HG03108 (cell line): ENCODE results near the gene TESK1.

Experiments used
- ATAC-seq: cut with Tn5 transposase; IDR thresholded peaks from one replicate; pipeline ENCODE4 v1.9.1; 2021; ENCODE audit warnings: moderate library complexity; ENCODE audit not compliant: unreplicated experiment

Gene TESK1, protein sequence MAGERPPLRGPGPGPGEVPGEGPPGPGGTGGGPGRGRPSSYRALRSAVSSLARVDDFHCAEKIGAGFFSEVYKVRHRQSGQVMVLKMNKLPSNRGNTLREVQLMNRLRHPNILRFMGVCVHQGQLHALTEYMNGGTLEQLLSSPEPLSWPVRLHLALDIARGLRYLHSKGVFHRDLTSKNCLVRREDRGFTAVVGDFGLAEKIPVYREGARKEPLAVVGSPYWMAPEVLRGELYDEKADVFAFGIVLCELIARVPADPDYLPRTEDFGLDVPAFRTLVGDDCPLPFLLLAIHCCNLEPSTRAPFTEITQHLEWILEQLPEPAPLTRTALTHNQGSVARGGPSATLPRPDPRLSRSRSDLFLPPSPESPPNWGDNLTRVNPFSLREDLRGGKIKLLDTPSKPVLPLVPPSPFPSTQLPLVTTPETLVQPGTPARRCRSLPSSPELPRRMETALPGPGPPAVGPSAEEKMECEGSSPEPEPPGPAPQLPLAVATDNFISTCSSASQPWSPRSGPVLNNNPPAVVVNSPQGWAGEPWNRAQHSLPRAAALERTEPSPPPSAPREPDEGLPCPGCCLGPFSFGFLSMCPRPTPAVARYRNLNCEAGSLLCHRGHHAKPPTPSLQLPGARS

DNA sequence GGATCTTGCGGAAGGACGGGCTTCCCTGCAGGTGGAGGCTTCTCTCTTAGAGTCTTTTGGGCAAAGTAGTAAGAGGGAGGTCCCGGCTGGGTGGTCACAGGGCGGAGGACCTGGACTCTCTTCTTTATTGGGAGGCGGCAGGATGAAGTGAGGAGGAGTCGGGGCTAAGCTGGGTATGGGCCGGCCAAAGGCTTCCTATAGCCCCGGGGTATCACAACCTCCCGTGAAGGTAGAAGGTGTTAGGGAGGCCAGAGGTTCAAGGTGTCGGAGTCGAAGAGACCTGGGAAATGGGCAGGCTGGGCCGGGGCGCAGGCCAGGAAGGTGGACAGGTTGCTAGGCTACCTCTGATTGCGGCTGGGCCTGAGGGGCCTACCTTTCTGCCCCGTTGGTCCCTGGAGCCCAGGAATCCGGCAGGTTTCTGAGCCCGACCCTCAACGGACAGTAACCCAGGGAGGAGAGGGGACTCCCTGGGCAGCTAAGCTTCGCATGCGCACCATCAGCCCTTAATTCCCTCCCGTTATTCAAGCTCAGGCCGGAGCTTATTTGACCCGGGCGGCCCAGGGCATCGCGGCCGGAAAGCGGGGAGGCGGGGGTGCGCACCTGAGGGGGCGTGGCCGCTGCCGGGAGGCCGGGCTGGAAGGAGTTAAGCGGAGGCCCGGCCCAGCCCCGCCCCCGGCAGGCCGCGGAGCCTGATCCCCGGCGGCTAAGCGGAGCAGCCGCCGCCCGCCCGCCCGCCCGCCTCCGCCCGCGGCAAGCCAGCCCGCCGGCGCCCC, at the start of gene TESK1:
Gene TESK1 (plus strand): TSS at position 685 of the 773 bp plus-strand sequence. CDS start 358 bp downstream, outside the sequence.
- ATAC-seq, result peak; percentile 36

DNA sequence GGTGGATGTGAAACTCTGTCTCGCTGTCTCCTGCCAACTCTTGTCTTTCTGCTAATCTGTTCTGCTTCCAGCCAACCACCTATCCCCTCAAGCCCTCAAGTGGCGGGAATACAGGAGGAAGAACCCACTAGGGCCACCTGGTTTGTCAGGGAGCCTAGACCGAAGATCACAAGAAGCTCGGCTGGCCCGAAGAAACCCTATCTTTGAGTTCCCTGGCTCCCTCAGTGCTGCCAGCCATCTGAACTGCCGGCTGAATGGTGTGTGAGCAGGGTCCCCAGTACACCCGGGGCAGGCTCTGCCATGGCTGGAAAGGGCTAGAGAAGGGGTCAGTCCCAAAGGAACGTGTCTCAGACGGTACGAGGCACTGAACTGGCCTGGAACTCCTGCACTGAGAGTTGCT, 49.2 kb upstream of the TESK1 start:
- no peak for ATAC-seq

DNA sequence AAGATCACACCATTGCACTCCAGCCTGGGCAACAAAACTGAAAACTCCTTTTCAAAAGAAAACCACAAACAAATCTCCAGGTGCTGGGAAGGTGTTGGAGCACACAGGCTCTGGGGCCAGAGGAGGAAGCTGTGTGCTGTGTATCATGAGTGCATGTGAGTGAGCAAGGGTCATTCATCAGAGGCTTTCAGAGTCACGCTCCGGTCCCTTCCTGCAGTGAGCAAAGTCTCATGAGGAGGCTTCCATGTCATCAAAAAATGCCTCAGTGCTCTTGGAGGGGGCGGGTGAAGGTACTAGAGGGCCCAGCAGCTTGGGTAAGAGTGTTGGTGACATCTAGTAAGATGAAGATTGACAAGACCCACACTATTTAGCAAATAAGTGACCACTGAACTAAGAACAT, 48.3 kb upstream of the TESK1 start:
- no peak for ATAC-seq

DNA sequence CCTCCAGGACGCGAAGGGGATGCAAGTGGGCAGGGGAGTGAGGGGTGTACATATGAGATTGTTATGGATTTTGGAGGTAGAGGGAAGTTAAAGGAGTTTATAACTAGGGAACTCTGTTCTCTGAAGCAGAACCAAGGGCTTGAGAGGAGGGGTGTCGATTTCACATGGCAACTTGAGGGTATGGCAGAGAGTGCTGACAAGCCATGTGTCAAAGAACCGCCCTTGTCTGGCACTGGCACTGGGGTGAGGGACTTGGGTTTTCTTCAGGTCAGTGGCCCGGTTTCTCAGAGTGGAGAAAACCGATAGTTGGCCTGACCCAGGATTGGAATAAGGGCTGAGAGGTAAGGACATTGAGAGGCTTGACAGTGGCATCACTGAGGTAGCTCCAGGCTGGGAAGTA, 47.7 kb upstream of the TESK1 start:
- no peak for ATAC-seq

DNA sequence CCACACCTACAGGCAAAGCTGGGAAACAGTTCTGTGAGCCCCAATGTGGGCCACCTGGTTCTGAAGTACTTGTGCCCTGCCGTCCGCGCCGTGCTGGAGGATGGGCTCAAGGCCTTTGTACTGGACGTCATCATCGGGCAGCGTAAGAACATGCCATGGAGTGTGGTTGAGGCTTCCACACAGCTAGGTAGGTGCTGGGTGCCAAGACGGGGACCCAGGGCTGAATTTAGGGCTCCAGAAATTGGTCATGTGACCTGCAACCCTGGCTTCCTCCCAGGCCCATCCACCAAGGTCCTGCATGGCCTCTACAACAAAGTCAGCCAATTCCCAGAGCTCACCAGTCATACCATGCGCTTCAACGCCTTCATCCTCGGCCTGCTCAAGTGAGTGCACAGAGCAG, 46.9 kb upstream of the TESK1 start:
- ATAC-seq, result no peak

DNA sequence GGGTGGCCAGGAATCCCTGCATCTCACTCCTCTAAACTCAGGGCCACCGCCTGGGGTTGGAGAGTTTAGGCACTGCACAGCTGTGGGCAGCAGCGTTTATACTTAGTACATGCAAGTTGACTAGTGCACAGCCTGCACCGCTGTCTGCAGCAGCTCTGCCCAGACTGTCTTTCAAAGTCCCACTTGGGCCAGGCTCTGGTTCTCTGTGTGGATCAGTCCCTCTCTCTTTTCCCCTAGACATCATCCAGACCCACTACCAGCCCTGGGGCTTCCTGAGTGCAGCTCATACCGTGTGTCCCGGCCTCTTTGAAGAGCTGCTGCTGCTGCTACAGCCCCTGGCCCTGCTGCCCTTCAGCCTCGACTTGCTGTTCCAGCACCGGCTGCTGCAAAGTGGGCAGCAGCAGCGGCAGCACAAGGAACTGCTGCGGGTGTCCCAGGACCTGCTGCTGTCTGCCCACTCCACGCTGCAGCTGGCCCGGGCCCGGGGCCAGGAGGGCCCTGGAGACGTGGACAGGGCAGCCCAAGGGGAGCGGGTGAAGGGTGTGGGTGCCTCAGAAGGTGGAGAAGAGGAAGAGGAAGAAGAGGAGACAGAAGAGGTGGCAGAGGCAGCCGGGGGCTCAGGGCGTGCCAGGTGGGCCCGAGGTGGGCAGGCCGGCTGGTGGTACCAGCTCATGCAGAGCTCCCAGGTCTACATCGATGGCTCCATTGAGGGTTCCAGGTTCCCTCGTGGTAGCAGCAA, 45.1 kb upstream of the TESK1 start:
- no peak for ATAC-seq

DNA sequence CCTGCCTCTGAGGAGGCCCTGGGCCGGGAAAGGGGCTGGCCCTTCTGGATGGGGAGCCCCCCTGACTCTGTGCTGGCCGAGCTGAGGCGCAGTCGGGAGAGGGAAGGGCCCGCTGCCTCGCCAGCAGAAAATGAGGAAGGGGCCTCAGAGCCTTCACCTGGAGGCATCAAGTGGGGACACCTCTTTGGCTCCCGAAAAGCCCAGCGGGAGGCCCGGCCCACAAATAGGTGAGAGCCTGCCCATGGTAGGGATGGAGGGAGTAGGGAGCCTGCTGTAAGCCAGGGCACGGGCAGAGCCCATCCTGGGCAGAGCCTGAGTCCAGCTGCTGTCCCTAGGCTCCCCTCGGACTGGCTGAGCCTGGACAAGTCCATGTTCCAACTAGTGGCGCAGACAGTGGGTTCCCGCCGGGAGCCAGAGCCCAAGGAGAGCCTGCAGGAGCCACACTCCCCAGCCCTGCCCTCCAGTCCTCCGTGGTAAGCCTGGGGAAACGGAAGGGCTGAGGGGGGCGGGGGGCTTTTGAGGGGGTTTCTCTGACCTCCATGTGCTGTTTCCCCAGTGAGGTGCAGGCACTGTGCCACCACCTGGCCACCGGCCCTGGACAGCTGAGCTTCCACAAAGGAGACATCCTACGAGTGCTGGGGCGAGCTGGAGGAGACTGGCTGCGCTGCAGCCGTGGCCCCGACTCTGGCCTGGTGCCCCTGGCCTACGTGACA, 44.3 kb upstream of the TESK1 start:
- ATAC-seq, result no peak

DNA sequence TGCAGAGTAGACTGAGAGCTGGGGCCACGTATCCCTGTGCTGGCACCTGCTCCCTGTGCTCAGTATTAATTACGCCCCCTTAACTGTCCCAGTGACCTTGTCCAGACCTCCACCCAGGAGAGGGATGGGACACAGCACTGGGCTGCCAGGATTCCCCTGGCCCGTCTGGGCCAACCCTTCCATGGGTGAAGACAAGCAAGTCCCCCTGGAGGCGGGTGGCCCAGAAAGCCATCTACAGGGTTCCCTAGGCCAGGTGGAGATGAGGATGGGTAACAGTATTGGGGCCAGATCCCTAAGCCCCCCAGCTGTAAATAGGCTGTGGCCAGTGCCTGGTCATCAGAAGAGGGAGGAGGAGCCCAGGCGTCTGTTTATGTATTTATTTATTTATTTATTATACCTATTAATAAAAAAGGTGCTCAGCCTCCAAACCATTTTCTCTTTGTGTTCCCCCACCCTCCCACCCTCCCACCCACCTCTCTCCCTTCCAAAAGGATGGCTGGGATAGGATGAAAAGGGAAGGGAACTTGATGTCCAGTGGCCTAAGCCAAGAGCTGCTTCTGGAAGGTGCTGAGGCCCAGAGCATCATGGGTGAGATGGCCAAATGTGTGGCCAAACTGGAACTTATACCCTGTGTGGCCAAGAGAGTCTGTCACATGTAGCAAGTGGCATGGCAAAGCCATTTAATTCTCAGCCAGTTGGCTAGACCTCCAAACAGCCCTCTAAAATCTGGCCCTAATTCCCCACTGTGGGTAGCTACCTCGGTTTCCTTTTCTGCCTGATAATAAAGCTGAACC, 43.4 kb upstream of the TESK1 start:
- no peak for ATAC-seq

DNA sequence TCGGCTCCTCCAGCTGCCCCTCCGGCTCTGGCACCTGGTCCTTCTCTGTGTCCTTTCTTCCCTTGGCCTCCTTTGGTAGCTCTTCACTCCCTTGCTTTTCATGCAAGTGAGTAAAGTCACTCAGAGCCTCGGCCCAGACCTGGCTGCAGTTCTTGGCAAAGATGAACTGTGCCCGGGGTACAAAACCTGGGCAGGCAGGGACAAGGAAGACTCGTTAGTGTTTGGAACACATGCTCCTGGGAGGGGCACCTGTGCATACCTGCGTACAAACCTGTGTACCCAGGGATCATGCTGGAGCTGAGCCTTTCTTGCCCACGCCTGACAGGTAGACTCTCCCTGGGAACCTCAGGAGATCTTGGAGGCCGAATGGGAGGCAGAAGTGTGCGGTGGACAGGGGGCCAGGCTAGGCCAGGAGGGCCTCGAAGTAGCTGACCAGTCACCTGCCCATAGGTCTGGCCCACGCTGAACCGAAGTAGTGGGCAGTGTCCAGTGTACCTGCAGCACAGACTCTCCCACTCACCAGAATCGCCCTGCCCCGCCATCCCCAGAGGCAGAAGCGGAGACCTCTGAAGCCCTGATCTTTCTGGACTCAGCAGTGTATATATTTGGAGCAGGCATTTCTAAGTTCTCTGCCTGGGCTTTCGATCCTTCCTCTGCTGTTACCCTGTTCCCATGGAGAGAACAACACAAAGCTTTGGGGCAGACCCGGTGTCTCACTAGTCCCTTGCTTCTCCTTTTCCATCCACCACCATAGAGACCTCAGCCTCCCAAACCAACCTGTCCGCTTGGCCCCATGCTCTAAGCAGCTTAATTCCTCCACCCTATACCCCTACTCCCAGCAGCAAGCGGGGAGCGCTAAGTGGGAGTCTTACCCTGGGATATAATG, 41.9 kb upstream of the TESK1 start:
- no peak for ATAC-seq

DNA sequence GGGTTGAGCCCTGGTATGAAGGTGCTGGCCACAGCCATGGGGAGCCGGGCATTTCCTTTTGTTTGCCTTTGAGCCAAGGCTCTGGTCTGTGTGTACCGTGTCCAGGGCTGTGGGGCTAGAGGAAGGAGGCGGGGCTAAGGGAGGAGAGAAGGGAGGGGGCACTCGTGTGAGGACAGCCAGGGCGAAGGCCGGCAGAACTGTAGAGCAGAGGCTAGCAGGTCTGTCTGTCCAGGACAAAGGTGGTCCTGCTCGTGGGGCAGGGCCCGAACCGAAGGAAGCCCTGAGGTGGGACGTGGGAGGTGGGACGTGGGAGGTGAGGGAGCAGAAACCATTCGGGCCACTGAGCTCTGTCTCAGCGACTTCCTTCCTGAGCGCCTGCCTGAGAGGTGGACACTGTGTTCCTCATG, 41.3 kb upstream of the TESK1 start:
- no peak for ATAC-seq

DNA sequence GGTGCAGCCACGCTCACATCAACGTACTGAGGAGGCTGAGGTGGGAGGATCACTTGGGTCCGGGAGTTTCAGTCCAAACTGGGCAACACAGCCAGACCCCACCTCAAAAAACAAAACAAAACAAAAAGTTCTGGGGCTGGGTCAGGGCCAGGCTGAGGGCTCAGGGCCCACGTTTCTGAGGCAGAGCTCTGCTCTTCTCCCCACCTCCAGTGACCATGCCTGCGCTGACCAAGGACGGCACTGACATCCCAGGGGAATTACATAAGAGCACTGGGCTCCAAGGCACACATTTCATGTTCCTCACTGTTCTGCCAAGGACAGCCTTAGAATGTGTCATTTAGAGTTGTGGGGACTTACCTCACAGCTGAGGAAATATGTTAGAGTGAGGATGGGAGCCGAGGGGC, 40.4 kb upstream of the TESK1 start:
- ATAC-seq, result no peak

DNA sequence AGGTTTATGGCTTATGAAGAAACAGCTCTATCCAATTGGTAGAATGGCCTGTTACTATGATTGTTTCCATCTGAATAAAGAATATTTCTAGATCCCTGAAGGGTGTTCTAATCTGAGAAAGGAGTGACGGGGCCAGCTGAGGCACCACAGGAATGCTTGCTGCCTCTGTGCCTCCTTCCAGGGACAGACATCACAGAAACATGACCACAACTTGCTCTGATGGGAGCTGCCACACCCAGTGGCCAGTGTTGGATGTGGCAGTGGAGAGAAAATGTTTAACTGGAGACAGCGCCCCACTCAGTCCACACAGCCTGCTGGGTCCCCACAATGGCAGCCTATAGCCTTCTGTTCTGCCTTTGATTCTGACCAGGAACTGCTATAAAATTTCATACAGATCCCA, 38.6 kb upstream of the TESK1 start:
- no peak for ATAC-seq

DNA sequence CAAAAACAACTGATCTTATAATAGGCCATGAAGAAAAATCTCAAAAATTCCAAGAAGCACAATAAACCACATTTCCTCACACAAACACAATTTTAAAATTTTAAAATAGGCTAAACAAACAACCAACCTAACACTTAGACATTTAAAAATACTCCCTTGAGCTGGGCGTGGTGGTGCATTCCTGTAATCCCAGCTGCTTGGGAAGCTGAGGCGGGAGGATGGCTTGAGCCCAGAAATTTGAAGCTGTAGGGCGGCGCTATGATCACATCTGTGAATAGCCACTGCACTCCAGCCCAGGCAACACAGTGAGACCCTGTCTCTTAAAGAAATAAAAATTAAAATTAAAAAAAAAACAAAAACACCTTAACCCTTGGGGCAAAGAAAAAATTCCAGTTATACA, 36.9 kb upstream of the TESK1 start:
- ATAC-seq, result no peak

DNA sequence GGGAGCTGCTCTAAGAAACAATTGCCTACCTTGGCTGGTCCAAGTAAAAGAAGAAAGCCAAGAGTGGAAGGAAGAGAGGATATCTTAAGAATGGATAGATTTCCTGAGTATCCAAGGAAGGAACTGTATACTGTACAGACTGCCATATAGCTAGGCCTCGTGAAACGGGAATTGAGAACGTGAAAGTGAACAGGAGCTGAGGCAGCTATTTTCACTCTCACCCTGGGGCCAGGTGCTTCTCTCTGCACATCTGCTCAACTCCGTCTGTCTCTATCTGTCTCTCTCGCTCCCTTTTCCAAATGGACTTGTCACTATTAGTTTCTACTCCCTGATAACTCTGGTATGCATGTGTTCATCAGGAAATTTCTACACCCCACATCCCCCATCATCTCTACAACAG, 35.9 kb upstream of the TESK1 start:
- ATAC-seq, result peak; percentile 71

DNA sequence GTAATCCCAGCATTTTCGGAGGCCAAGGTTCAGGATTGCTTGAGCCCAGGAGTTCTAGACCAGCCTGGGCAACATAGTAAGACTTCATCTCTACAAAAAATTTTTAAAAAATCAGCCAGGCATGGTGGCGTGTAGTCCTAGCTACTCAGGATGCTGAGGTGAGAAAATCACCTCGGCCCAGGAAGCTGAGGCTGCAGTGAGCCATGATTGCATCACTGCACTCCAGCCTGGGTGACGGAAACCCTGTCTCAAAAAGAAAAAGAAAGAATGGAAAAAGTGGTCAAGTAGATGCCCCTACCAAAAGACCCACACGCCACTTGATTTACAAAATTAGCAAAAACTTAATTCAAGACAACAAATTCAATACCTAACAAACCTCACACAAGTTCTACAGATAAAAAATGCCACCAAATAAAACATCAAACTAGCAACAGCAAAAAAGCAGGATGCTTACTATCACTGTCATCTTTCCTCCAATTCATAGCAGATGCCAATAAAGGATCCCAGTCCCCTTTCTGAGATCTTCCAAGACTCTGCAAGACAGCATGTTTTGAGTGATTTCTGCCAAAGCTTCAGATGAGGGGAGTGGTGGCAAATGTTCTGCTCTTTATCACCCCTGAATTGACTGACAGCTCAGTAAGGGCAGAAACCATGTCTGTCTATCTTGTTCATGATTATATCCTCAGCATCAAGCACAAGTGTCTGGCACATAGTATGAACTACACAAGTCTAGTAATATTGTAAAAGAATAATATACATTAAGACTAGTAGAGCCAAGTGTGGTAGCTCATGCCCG, 34.2 kb upstream of the TESK1 start:
- peak; percentile 41 for ATAC-seq

DNA sequence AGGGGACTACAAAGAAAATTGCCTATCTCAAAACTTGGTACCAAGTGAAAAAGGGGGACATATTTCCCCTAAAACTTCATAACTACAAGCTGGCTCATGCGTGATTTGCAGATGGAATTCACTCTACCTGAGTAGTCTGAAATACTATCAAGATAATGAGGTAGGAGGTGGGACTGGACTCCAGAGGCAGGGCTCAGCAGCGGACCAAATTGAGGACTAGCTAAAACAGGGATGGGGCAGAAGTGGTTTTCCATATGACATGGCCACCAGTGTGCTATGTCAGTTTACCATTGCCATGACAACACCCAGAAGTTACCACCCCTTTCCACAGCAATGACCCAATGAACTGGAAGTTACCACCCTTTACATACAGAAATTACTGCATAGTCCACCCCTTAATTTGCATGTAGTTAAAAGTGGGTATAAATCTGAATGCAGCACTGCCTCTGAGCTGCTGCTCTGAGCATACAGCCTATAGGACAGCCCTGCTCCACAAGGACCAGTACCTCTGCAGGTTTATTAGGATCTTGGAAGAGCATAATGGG, 30.4 kb upstream of the TESK1 start:
- no peak for ATAC-seq

DNA sequence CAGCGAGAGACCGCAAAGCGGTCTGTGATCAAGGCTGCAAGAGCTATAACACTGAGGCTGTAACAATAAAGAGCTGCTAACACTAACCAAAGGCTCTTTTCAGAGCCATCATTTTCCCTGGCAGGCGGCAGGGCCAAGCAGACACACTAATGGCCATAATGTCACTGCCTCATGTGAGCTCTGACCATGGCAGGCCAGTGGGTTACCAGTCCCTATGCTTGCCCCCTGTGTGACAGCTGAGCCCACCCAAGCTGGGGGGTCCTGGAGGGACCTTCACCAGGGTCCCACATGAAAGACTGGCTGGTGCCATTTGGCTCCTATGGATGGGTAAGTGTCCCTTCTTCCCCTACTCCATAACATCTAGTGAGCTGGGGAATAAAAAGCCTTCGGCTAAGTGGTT, 29.6 kb upstream of the TESK1 start:
- ATAC-seq, result no peak

DNA sequence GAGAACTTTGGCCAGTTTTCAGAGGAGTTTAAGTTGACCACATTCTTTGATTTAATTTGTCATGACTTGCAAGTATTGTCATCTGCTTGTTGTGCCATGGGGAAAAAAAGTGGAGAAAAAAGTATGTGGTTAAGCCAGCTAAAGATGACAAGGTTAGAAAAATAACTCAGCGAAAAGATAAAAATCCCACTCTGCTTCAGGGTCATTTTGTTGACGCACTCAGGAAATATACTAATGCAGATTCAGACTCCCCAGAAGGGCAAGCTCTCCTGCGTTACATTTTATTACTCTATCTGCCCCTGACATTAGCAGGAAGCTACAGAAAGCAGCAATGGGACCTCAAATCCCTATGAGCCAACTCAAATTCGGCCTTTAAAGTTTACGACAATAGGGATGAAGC, 27.6 kb upstream of the TESK1 start:
- ATAC-seq, result no peak
